Measurements from ENCODE around the gene ERF.
A peak's percentile ranks its signal among the peaks of the same experiment; 100 is the strongest.

The ERF gene

DNA sequence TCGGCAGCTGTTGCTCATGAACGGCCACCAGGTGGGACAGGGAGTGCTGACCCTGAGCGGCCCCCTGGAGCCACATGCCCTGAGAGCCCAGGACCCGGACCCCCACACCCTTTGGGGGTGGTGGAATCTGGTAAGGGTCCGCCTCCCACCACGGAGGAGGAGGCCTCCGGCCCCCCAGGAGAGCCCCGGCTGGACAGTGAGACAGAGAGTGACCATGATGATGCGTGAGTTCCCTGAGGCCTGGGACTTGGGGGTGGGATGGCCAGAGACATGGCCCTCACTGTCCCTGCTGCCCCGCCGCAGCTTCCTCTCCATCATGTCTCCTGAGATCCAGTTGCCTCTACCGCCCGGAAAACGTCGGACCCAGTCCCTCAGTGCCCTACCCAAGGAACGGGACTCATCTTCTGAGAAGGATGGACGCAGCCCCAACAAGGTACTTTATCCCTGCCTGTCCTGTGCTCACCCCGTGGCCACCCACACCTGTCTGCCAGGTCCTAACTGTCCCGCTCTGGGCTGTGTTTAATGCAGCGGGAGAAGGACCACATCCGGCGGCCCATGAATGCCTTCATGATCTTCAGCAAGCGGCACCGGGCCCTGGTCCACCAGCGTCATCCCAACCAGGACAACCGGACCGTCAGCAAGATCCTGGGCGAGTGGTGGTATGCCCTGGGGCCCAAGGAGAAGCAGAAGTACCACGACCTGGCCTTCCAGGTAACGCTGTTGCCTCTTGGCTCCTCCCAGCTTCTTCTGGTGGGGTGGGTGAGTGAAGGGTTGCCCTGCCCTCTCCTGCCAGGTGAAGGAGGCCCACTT, 32.3 kb upstream of the ERF start:
- DNase-seq (ENCODE audit: low spot score): no peak

DNA sequence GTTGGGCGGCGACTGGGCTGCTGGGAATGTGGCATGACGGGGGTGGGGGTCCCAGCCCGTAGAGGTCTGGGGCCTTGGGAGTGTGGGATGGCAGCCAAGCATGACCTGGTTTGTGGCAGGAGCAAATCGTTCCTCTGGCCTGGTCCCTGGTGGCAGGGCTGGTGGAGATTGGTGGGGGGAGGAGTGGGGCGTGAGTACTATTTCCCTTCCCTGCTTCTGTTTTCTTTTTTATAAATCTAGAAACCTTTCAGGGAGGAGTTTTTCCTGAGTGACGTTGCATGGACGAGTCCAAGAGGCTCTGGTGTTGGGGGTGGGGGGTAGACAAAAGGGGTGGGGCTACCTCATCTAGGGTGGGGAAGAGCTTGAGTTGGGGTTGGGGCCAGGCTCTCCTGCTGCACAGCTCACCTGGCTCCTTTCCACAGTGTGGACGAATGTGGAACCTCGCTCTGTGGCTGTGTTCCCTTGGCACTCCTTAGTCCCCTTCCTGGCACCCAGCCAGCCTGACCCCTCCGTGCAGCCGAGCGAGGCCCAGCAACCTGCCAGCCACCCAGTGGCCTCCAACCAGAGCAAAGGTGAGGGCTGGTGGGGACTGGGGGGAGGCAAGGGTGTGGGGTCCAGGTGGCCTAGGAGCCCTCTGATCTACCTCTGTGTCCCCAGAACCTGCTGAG, 31.6 kb upstream of the ERF start:
- peak; percentile 33 for DNase-seq (ENCODE audit: low spot score)

DNA sequence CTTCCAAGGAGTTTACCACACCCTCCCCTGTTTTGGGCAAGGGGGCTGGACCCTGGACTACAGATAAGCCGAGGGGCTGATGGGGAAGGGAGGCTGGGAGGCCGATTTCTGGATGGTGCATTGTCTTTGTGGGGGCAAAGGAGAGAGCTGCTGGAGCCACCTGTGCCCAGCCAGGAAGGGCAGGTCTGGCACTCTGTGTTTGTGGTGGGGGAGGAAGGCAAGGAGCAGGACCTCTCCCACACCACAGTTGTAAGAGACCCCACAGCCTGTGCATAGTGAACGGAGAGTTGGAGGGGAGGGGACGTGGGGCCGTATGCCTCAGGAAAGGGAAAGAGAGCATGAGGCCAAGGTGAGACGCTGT, 31.0 kb upstream of the ERF start:
- no peak for DNase-seq (ENCODE audit: low spot score)

DNA sequence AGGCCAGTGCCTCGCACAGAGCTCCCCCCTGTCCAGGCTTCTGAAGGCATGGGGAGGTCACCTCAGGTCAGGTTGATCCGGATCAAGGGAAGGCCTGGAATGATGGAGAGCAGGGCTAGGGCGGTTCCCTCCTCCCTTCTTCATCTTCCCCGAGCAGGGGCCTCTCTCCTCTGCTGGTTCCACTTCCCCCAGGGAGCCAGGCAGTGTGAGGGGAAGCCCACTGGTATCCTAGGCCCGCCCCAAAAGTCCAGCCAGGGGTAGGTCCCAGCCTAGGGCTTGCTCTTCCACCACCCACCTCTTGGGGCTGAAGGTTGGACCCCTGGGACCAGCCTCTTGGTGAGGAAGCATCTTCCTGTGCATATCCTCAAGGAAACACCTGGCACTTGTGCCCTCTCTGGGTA, 30.6 kb upstream of the ERF start:
- no peak for DNase-seq (ENCODE audit: low spot score)

DNA sequence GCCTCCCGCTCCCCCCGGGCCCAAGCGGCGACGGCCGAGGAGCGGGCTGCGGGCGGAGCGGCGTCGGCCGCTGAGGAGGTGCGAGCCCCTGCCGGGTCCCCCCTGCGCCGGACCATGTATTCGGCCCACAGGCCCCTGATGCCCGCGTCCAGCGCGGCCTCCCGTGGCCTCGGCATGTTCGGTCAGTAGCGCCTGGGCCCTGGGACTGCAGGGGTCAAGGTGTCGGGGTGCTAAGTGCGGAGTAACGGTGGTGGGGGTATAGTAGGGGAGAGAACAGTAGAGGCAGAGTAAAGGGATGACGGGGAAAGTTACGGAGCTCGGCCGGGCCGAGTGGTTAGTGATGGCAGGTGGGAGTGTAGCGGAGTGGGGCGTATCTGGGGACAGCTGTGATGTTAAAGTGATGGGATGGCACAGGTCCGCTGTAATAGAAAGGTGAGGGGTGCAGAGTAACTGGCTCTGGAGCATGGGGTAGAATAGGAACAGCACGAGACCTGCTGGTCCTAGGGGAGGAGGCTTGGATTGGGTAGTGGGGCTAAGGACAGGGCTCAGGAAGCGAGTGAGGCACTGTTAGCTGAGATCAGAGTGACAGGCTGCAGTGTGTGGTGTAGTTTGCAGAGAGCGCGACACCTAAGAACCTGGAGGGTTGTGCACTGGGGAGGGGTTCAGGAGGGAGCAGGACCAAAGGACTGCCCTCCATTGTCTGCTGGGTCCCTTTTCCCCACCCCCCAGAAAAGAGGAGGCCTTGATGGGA, 29.8 kb upstream of the ERF start:
- no peak for DNase-seq (ENCODE audit: low spot score)

DNA sequence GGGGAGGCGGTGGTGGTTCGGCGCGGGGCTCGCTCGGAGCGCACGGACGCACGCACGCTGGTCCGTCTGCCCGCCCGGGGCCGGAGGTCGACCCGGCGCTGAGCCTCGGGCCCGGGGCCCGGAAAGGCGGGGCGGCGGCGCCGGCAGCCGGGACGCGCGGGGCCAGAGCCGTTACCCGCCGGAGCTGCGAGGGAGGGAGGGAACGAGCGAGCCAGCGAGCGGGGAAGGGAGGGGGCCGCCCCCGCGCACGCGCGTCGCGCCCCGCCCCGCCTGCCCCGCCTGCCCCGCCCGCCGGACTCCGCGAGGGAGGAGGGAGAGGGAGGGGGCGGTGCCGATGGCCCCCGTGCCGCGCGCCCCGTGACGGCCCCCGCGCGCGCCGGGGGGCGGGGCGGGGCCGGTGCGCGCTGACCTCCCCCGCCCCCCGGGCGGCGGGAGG, 29.2 kb upstream of the ERF start:
- DNase-seq (ENCODE audit: low spot score): peak; percentile 98

DNA sequence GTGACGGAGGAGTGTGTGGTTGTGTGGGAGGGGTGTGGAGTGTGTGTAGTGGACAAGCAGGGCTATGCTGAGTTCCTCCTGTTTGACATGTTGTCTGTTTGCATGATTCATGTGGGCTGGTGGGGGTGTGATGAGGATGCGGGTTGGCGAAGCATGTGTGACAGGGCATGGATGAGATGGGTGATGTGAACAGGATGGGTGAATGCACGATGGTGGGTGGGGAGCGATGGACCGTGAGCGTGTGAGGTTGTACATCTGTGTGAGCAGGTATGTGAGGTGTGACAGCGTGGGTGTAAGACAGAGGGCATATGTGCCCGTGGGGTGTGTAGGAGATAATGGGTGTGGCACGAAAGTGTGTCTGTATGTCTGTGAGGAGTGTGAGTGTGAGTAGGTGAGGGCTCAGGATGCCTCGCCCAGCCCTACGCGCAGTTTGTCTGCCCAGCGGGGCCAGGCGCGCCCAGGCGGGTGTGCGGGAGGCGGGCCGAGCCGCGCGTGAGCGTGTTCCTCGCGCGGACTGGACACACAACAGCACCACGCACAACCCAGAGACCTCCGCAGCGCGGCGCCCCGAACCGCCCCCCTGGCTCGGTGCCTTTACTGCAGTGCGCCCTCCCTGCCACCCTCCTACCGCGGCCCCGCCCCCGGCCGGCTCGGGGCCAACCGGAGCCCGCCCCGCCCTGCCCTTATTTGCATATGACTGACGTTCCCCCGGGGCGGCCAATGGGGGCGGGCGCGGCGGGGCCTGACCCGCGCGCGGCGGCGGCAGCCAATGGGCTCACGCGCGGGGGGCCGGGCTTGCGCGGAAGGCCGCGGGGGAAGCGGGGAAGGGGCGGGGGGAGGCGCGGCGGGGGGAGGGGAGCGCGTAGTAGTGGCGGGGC, 28.5 kb upstream of the ERF start:
- DNase-seq (ENCODE audit: low spot score): peak; percentile 97

DNA sequence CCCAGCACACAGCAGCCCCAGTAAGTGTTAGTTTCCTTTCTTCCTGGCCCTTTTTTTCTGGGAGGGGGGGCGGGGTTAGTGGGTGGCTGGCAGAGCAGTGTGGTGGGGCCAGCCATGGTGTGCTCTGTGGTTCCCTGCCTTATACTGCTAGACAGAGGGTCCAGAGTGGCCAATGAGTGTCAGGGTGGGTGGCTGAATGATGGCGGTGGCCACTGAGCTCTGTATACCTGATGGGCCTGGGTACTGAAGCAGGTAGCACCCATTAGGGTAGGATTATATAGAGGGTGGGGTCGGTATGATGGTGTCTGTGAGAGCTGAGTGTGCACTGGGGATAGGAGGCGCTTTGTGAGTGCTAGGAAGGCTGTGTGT, 27.9 kb upstream of the ERF start:
- DNase-seq (ENCODE audit: low spot score): no peak

DNA sequence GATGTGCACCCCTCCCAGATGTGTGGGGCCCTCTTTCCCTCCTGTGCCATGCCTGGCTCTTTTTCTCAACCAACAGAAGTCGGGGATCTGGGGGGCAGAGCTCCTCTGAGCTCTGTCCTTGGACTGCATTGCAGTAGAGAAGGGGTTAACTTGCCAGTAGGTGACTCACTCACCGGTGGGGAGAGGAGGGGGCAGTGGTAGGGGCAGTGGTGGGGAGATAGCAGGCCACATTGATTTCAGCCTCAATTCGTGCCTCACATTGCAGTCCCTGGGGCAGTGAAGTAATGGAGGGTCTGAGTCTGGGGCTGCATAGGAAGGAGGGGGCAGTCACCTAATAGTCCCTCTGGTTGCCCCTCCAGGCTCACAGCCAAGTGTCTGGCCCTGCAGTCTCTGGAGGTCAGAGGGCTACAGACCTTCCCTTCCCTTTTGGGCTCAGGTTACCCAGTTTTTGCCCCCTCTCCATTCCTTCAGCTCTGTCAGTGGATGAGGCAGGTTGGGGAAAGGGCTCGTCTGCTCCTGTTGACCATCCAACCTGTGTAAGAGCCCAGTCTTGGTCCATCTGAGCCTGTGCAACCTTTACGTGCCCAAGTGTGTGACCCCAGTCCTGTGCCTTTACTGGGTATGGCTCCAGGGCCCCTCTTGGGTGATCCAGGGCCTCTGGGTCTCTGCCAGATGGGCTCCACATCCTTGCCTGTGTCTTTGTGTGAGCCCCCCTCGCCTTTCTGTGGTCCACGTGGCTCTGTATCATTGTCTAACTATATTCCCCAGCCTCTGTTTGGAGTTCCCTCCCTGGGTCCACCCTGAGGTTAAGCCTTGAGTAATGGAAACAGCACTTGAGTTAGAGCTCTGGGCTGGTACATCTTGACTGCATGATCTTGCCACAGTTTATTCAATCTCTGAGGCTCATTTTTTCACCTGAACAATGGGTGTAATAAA, 27.2 kb upstream of the ERF start:
- no peak for DNase-seq (ENCODE audit: low spot score)

DNA sequence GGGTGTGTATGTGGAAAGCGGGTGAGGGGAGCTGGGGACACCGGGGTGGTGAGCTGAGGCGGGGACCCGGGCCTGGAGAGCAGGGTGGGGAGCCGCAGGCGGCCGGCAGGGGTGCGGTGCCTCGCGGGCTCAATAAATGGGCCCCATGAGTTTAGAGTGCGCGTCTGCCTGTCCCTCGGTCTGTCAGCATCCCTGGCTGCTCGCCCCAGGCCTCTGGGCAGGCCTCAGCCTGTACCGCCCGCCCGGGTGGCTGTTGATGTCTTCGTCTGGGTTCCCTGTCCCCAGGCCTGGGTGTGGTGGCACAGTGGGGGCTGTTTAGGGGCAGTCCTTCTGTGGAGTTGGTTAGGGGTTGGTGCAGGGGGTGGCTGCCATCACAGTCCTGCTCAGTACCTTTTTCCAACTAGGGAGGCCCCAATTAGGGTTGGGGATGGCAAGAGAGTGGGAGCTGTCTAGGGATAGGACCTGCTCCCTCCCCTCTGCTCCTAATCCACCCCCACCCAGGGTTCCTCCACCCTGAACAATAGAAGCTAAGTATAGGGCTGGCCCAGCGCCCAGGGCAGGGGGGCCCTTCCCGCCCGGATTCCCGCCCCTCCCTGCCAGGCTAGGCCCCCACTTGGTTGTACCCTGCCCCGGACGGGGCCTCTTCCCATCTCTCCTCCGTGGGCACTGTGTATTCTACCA, 26.4 kb upstream of the ERF start:
- DNase-seq (ENCODE audit: low spot score): no peak

DNA sequence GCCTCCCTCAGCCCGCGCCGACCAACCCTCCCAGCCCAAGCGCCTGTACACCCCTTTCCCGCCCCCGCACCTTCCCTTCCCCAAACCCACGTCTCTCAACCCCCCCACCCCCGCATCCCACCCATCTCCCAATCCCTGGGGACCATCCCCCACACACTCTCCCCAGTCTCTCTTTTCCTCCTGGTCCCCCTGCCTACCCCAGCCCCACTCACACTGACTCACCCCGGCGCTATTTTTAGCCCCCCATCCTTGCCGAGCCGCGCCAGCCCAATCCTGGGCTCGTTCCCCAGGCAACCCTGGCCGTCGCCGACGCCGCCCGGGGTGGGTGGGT, 25.9 kb upstream of the ERF start:
- peak; percentile 68 for DNase-seq (ENCODE audit: low spot score)

DNA sequence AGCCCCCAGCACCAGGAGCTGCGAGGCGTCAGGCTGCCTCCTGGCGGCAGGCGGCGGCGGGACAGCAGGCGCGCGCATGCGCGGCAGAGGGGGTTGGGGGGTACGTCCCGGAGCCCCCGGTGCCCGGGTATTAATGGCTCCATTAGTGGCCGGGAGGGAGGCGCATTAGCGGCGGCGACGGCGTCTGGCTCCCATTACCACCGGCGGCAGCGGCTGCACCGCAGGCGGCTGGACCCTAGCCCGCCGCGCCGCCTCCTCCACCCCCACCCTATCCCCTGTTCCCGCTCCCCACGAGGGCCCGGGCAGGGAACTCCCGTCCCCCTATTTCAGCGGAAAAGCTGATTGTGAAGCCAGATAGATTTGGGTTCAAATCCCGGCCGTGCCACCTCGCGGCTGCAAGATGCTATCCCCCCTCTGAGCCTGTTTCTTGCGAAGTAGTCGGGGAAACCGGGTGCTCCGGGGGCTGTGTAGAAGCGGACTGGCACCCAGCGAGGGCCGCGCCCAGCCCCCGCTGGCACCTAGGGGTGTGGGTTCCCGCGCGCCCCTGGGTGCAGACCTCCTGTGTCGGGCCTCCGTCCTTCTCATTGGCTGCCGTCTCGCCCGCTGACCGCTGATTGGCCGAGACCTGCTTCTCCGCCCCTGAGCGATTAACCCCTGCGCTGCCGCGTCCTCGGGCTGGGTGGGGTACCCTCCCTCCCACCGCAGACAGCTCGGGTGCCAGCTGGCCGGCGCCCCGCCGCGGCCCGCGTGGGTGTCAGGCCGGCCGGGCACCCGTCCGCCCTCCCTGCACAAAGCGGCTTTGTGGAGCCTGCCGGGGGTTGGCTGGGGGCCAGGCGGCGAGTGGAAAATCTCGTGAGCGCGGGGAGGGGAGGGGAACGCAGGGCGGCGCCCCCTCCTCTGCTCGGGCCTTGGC, 25.2 kb upstream of the ERF start:
- DNase-seq (ENCODE audit: low spot score): peak; percentile 97

DNA sequence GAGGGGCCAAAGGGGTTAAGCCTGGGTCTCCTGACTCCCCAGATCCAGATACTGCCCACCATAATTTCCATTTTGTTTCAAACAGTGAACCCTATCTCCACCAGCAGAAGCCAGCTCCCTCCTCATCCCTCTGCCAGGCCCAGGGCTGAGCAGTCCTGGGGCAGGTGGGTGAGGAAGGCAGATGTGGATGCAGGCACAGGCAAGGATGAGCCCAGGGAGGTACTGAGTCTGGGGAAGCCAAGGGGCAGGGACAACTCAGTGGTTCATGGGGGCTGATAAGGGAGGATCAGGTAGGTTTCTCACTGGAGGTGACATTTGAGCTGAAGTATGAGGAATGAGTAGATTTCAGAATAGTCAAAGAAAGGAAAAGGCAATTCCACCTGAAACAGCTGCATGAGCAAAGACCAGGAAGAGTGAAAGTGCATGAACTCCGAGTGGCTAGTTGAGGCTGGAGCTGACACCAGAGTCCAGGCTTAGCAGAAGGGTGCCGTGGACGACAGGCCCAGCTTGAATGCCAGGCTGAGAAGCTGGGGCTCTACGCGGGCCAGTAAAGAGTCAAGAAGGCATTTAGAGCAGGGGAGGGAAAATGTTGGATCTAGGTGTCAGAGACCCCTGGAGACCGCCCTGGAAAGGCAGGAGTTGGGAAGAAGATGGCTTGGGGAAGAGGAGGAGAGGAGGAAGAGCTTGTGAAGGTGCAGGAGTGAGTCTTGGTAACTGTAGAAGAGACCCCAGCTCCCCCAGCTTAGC, 24.4 kb upstream of the ERF start:
- DNase-seq (ENCODE audit: low spot score): no peak

DNA sequence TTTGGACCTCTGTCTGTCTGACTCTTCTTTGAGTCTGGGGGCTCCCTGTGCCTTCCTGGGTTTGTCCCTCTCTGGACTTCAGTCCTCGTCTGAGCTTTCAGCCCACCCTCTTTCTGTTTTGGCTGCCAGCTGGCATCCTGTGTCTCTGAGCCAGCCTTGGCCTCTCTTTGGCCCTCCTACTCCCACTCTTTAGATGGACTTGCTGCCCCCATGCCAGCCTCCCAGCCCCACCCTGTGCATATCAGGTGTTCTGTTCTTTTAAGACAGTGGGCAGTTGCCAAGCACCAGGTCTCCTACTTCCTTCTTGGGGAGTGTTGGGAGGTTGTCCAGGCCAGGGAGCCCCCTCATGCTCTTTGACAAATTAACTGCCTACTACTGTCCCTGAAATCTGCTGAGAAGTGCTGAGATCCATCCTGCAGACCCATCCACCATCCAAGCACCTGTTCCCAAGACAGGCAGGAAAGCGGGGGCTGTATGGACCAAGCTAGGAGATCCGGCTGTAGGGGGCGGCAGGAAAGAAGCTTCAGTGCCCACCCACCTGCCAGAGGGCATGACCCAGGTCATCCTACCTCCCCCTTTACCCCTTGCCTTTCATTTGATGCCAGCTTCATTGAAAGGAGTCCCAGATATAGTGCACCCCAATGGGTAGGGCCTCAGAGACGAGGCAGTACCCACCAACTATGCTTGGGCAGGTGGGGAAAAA, 23.7 kb upstream of the ERF start:
- no peak for DNase-seq (ENCODE audit: low spot score)

DNA sequence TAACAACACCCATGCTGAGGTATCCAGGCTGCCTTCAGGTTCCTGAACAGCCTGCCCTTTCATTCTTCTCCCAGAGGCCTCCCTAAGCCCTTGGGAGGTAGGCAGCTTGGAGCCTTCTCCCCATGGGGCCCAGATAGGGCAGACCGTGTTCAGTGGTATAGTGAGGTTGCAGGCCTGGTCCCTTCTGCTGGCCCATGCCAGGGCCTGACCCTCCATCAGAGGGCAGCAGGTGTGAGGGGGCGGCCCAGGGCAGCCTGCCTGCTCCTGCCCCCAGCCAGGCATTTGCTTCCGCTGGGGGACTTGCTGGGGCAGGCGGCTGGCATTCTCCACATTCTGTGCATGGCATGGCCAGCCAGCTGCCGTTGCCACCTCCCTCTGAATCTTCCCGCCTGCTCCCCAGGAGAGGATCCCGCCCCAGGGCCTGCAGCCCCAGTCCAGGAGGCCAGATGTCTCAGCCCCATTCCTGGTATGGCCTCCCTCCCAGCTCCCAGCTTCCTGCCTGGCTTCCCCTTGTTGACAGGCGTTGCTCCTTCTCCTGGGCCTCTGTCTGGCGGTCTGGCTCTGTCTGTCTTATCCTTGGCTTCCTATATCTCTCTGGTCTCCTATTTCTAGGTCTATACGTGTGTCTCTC, 23.0 kb upstream of the ERF start:
- DNase-seq (ENCODE audit: low spot score): peak; percentile 54

DNA sequence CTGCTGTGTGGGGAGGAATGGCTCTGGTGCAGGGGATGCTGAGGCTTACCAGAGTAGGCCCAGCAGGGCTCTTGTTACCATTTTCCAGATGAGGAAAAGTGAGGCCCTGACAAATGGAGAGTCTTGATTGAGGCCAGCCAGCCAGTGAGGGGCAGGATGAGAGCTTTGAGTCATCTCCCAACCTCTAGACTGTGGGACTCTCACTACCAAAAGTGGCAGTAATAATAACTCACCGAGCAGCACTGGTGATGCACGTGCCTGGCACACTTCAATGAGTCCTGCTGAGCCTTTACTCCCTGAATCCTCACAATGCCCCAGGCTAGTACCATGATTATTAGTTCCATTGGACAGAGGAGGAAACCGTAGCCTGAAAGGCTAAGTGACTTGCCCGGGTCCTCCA, 21.9 kb upstream of the ERF start:
- DNase-seq (ENCODE audit: low spot score): no peak

DNA sequence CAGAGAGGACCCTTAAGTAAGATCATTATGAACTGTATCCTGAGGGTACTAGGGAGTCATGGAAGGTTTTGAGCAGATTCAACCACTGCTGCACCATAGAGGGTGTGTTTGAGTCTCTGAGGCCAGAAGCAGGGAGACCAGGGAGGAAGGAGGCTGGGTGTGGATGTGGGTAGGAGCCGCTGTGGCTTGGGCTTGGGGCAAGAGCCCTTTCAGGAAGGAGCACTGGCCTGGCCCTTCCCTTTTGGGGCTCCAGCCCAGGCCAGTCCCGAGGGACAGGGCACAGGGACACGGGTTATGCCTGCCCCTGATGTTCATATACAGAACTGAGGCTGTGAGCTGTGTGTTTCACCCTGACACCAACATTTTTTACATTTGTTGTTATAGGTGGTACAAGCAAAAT, 21.4 kb upstream of the ERF start:
- no peak for DNase-seq (ENCODE audit: low spot score)

DNA sequence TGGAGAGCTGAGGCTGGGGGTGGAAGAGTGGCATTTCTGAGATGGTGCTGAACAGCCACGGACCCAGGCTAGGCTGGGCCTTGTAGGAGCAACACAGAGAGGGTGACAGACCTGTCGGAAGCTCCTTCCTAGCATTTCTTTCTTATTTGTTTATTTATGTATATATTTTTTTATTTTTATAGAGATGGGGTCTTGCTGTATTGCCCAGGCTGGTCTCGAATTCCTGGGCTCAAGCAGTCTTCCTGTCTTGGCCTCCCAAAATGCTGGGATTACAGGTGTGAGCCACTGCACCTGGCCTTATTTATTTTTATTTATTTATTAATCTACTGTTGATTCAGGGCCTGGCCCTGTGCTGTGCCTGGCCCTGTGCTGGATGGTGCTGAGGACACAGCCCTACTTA, 20.6 kb upstream of the ERF start:
- no peak for DNase-seq (ENCODE audit: low spot score)

Measured in GM03348 (cell line).